GM23338 (cell line): Measurements from ENCODE around the gene GID4. TPM values are rescaled to one million over a fixed set of nuclear protein-coding genes. Genes with fewer than 3 reads are reported as not detected.

Experiments used
- ATAC-seq: fragments of 200-7000 bp; cut with Tn5 transposase; 3 replicates; pipeline ENCODE4 v1.9.1; 2020
- DNase-seq: peaks from one replicate; pipeline ENCODE4 v3.0.0-alpha.2; 2015; ENCODE audit warnings: low spot score
- H2AFZ ChIP-seq: fragments of 200-600 bp; sonication (generic); 2 replicates; pipeline ENCODE4 v1.8.0; 2016; ENCODE audit warnings: antibody characterized with exemption, mild to moderate bottlenecking, moderate library complexity
- H3F3A ChIP-seq: fragments of 200-600 bp; sonication (generic); replicated peaks from 2 replicates; pipeline ENCODE4 v1.8.0; 2017; ENCODE audit warnings: antibody characterized with exemption, mixed run types, low read depth
- H3K27ac ChIP-seq: fragments of 200-600 bp; sonication (generic); 2 replicates; pipeline ENCODE4 v1.6.1; 2016; ENCODE audit warnings: low read depth
- H3K27me3 ChIP-seq: fragments of 200-600 bp; sonication (generic); 2 replicates; pipeline ENCODE4 v1.8.0; 2016; ENCODE audit warnings: mild to moderate bottlenecking, mixed run types, moderate library complexity; ENCODE audit not compliant: insufficient read depth
- H3K36me3 ChIP-seq: fragments of 200-600 bp; sonication (generic); 2 replicates; pipeline ENCODE4 v1.8.0; 2016; ENCODE audit warnings: mild to moderate bottlenecking; ENCODE audit not compliant: insufficient read depth
- H3K4me1 ChIP-seq: fragments of 200-600 bp; sonication (generic); 2 replicates; pipeline ENCODE4 v1.8.0; 2016; ENCODE audit warnings: mild to moderate bottlenecking, moderate library complexity; ENCODE audit not compliant: insufficient read depth
- H3K4me2 ChIP-seq: fragments of 200-600 bp; sonication (generic); 2 replicates; pipeline ENCODE4 v1.7.1; 2017; ENCODE audit warnings: mixed run types
- H3K4me3 ChIP-seq: fragments of 200-600 bp; sonication (generic); 2 replicates; pipeline ENCODE4 v1.6.1; 2016; ENCODE audit warnings: mixed run types
- H3K79me2 ChIP-seq: fragments of 200-600 bp; sonication (generic); replicated peaks from 2 replicates; pipeline ENCODE4 v1.8.0; 2017; ENCODE audit warnings: mild to moderate bottlenecking; ENCODE audit not compliant: insufficient read depth
- H3K9me2 ChIP-seq: fragments of 200-600 bp; sonication (generic); 2 replicates; pipeline ENCODE4 v1.8.0; 2017; ENCODE audit not compliant: insufficient read depth
- H4K20me1 ChIP-seq: fragments of 200-600 bp; sonication (generic); replicated peaks from 2 replicates; pipeline ENCODE4 v1.8.0; 2017; ENCODE audit warnings: mild to moderate bottlenecking; ENCODE audit not compliant: insufficient read depth
- H3K27ac Mint-ChIP-seq: 2 replicates; pipeline ENCODE4 v1.8.0; 2020; ENCODE audit warnings: inconsistent platforms, mild to moderate bottlenecking, moderate library complexity, mixed read lengths
- H3K27me3 Mint-ChIP-seq: 3 replicates; pipeline ENCODE4 v1.8.0; 2022; ENCODE audit warnings: low read depth, mild to moderate bottlenecking, moderate library complexity, mixed read lengths, inconsistent platforms; ENCODE audit not compliant: insufficient read depth, poor library complexity
- H3K36me3 Mint-ChIP-seq: 3 replicates; pipeline ENCODE4 v1.8.0; 2021; ENCODE audit warnings: low read depth, mild to moderate bottlenecking, inconsistent platforms, moderate library complexity, mixed read lengths
- H3K4me1 Mint-ChIP-seq: 3 replicates; pipeline ENCODE4 v1.8.0; 2020; ENCODE audit warnings: mild to moderate bottlenecking, inconsistent platforms, mixed read lengths
- H3K4me3 Mint-ChIP-seq: 3 replicates; pipeline ENCODE4 v1.8.0; 2021; ENCODE audit warnings: moderate library complexity, mild to moderate bottlenecking, inconsistent platforms, mixed read lengths
- H3K9me3 Mint-ChIP-seq: 3 replicates; pipeline ENCODE4 v1.8.0; 2020; ENCODE audit warnings: moderate library complexity, mild to moderate bottlenecking, inconsistent platforms, mixed read lengths
- CREB1 ChIP-seq: fragments of 250-450 bp; sonication (Bioruptor Pico); IDR thresholded peaks from 2 replicates; pipeline ENCODE4 v1.5.0; 2020; ENCODE audit warnings: low read depth, mild to moderate bottlenecking, moderate library complexity
- EZH2 ChIP-seq: fragments of 200-600 bp; sonication (generic); IDR thresholded peaks from one replicate; pipeline ENCODE4 v1.8.0; 2017; ENCODE audit warnings: antibody characterized with exemption, mild to moderate bottlenecking, low read depth; ENCODE audit not compliant: unreplicated experiment
- JUNB ChIP-seq: IDR thresholded peaks from one replicate; pipeline ENCODE4 v1.6.1; 2016; ENCODE audit warnings: antibody characterized with exemption; ENCODE audit not compliant: unreplicated experiment
- STAT1 ChIP-seq: IDR thresholded peaks from one replicate; pipeline ENCODE4 v1.6.1; 2016; ENCODE audit warnings: antibody characterized with exemption; ENCODE audit not compliant: unreplicated experiment
- ZNF114 ChIP-seq: fragments of 250-450 bp; sonication (Bioruptor Pico); IDR thresholded peaks from 2 replicates; pipeline ENCODE4 v1.5.0; 2020; ENCODE audit warnings: mild to moderate bottlenecking, moderate library complexity
- ZNF331 ChIP-seq: fragments of 250-450 bp; sonication (Bioruptor Pico); IDR thresholded peaks from 2 replicates; pipeline ENCODE4 v1.5.0; 2020; ENCODE audit warnings: low read depth, mild to moderate bottlenecking, moderate library complexity
- polyA plus RNA-seq: library from polyadenylated mRNA; unstranded; fragments of >200 nt; fragmentation: Nextera tagmentation; extraction: Ambion mirVana; gene quantifications from 2 replicates; pipeline ENCODE4 v1.2.1, GENCODE V29; 2016
- total RNA-seq: library from RNA; depleted of rRNA; stranded (reverse); fragments of >200 nt; shearing (Covaris generic); gene quantifications from 2 replicates; pipeline ENCODE4 v1.2.3, GENCODE V29; 2014
- TF ChIP-seq, protein P1 (sequence below): fragments of 250-450 bp; sonication (Bioruptor Pico); IDR thresholded peaks from 2 replicates; pipeline ENCODE4 v1.5.0; 2020; ENCODE audit warnings: mild to moderate bottlenecking, moderate library complexity
- TF ChIP-seq, protein P2 (sequence below), 2 experiments: fragments of 200-600 bp in 1 of 2; sonication (generic) in 1 of 2; conservative IDR thresholded peaks; 2 replicates each; pipeline versions ENCODE4 v1.5.1 to v1.6.1; 2016 to 2017; ENCODE audit warnings: antibody characterized with exemption in 2 of 2, low read depth in 2 of 2, mild to moderate bottlenecking in 2 of 2, moderate library complexity in 1 of 2
- TF ChIP-seq, protein P3 (sequence below): IDR thresholded peaks from one replicate; pipeline ENCODE4 v1.6.1; 2018; ENCODE audit warnings: antibody characterized with exemption; ENCODE audit not compliant: unreplicated experiment

Gene GID4
- total and polyA plus RNA-seq, 2 experiments from 2014 or later = 6.3 to 11.2 TPM

DNA sequence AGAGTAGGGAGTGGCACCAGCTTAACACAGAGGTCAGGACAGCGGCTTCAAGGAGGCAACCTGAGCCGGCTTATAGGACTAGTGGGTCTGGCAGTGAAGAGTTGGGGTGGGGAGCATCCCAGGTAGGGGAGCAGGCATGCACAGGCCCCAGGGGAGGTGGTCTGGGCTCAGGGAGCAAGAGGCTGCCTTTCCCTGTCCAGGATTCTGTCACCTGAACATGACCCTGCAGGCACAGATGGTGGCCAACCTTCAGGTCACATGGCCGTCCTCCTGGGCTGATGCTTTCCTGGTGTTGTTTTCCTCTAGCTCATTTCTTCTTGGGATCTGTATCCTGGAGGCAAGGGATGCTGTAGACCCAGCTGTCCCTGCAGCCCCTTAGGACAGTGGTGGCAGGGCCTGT is 65.8 kb downstream of the GID4 start:
- no peak for TF ChIP-seq ZNF114 (CRISPR knock-in tag)
- no peaks in the 10 kb centered on the region for H3K9me2 ChIP-seq
- ATAC-seq (no peak), DNase-seq (no peak)
- H3K9me3 Mint-ChIP-seq = no peaks in the 10 kb centered on the region
- H3K27me3 ChIP-seq = no peaks in the 10 kb centered on the region
- H3K27ac ChIP-seq = no peak overlapping the region
- peaks cover 5% of the 10 kb centered on the region for H3K27me3 Mint-ChIP-seq
- no peaks in the 10 kb centered on the region for H3K36me3 ChIP-seq
- no peaks in the 10 kb centered on the region for H3K79me2 ChIP-seq
- no peak overlapping the region for H3K4me2 ChIP-seq
- H2AFZ ChIP-seq = no peak overlapping the region
- H3K36me3 Mint-ChIP-seq = peaks cover 6% of the 10 kb centered on the region
- H4K20me1 ChIP-seq = no peaks in the 10 kb centered on the region; the same call in 1 of the 2 replicates
- H3K4me3 ChIP-seq = no peak overlapping the region
- no peaks in the 10 kb centered on the region for H3F3A ChIP-seq
- no peak overlapping the region for H3K4me3 Mint-ChIP-seq
- H3K4me1 Mint-ChIP-seq = no peaks in the 10 kb centered on the region
- H3K27ac Mint-ChIP-seq = no peak overlapping the region
- no peaks in the 10 kb centered on the region for H3K4me1 ChIP-seq

DNA sequence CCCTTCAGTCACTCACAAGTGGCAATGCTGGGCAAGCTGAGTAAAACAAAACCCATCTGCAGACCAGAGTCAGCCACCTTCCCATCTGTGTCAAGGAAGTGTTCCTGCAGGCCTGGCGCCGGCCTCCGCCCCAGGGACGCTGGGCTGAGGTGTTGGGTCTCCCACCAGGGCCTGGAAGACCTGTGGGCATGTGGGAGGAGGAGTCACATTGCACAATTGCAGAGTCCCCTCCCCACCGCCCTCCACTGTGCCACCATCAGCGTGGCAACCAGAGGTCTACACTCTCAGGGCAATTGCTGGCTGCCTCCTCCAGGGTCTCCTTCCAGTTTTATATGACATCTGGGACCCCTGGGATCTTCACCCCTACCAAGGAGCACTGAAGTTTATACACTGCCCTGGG is 66.4 kb downstream of the GID4 start:
- no peaks in the 10 kb centered on the region for H3K79me2 ChIP-seq
- H3K27ac ChIP-seq = no peak overlapping the region
- no peaks in the 10 kb centered on the region for H3K4me1 ChIP-seq
- H3K36me3 ChIP-seq = no peaks in the 10 kb centered on the region
- H3K4me2 ChIP-seq = no peak overlapping the region
- Mint-ChIP-seq H3K27me3 (peaks cover 6% of the 10 kb centered on the region), H3K9me3 (no peaks in the 10 kb centered on the region), H3K36me3 (peaks cover 6% of the 10 kb centered on the region), H3K4me3 (no peak overlapping the region), H3K4me1 (no peaks in the 10 kb centered on the region), H3K27ac (no peak overlapping the region)
- no peak overlapping the region for H2AFZ ChIP-seq
- no peaks in the 10 kb centered on the region for H3K9me2 ChIP-seq
- no peak overlapping the region for H3K4me3 ChIP-seq
- TF ChIP-seq CREB1 (no peak), EZH2 (no peak), ZNF331 (no peak), ZNF114 (CRISPR knock-in tag) (no peak), STAT1 (no peak), JUNB (no peak)
- TF ChIP-seq, protein P1, sequence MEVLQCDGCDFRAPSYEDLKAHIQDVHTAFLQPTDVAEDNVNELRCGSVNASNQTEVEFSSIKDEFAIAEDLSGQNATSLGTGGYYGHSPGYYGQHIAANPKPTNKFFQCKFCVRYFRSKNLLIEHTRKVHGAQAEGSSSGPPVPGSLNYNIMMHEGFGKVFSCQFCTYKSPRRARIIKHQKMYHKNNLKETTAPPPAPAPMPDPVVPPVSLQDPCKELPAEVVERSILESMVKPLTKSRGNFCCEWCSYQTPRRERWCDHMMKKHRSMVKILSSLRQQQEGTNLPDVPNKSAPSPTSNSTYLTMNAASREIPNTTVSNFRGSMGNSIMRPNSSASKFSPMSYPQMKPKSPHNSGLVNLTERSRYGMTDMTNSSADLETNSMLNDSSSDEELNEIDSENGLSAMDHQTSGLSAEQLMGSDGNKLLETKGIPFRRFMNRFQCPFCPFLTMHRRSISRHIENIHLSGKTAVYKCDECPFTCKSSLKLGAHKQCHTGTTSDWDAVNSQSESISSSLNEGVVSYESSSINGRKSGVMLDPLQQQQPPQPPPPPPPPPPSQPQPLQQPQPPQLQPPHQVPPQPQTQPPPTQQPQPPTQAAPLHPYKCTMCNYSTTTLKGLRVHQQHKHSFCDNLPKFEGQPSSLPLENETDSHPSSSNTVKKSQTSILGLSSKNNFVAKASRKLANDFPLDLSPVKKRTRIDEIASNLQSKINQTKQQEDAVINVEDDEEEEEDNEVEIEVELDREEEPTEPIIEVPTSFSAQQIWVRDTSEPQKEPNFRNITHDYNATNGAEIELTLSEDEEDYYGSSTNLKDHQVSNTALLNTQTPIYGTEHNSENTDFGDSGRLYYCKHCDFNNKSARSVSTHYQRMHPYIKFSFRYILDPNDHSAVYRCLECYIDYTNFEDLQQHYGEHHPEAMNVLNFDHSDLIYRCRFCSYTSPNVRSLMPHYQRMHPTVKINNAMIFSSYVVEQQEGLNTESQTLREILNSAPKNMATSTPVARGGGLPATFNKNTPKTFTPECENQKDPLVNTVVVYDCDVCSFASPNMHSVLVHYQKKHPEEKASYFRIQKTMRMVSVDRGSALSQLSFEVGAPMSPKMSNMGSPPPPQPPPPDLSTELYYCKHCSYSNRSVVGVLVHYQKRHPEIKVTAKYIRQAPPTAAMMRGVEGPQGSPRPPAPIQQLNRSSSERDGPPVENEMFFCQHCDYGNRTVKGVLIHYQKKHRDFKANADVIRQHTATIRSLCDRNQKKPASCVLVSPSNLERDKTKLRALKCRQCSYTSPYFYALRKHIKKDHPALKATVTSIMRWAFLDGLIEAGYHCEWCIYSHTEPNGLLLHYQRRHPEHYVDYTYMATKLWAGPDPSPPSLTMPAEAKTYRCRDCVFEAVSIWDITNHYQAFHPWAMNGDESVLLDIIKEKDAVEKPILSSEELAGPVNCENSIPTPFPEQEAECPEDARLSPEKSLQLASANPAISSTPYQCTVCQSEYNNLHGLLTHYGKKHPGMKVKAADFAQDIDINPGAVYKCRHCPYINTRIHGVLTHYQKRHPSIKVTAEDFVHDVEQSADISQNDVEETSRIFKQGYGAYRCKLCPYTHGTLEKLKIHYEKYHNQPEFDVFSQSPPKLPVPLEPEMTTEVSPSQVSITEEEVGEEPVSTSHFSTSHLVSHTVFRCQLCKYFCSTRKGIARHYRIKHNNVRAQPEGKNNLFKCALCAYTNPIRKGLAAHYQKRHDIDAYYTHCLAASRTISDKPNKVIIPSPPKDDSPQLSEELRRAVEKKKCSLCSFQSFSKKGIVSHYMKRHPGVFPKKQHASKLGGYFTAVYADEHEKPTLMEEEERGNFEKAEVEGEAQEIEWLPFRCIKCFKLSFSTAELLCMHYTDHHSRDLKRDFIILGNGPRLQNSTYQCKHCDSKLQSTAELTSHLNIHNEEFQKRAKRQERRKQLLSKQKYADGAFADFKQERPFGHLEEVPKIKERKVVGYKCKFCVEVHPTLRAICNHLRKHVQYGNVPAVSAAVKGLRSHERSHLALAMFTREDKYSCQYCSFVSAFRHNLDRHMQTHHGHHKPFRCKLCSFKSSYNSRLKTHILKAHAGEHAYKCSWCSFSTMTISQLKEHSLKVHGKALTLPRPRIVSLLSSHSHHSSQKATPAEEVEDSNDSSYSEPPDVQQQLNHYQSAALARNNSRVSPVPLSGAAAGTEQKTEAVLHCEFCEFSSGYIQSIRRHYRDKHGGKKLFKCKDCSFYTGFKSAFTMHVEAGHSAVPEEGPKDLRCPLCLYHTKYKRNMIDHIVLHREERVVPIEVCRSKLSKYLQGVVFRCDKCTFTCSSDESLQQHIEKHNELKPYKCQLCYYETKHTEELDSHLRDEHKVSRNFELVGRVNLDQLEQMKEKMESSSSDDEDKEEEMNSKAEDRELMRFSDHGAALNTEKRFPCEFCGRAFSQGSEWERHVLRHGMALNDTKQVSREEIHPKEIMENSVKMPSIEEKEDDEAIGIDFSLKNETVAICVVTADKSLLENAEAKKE (CRISPR knock-in tag) = no peak
- TF ChIP-seq, protein P2, sequence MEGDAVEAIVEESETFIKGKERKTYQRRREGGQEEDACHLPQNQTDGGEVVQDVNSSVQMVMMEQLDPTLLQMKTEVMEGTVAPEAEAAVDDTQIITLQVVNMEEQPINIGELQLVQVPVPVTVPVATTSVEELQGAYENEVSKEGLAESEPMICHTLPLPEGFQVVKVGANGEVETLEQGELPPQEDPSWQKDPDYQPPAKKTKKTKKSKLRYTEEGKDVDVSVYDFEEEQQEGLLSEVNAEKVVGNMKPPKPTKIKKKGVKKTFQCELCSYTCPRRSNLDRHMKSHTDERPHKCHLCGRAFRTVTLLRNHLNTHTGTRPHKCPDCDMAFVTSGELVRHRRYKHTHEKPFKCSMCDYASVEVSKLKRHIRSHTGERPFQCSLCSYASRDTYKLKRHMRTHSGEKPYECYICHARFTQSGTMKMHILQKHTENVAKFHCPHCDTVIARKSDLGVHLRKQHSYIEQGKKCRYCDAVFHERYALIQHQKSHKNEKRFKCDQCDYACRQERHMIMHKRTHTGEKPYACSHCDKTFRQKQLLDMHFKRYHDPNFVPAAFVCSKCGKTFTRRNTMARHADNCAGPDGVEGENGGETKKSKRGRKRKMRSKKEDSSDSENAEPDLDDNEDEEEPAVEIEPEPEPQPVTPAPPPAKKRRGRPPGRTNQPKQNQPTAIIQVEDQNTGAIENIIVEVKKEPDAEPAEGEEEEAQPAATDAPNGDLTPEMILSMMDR (conservative IDR thresholded peaks at IDR 0.05; ENCODE audit: low read depth in 2 of 2) = no peak
- TF ChIP-seq, protein P3, sequence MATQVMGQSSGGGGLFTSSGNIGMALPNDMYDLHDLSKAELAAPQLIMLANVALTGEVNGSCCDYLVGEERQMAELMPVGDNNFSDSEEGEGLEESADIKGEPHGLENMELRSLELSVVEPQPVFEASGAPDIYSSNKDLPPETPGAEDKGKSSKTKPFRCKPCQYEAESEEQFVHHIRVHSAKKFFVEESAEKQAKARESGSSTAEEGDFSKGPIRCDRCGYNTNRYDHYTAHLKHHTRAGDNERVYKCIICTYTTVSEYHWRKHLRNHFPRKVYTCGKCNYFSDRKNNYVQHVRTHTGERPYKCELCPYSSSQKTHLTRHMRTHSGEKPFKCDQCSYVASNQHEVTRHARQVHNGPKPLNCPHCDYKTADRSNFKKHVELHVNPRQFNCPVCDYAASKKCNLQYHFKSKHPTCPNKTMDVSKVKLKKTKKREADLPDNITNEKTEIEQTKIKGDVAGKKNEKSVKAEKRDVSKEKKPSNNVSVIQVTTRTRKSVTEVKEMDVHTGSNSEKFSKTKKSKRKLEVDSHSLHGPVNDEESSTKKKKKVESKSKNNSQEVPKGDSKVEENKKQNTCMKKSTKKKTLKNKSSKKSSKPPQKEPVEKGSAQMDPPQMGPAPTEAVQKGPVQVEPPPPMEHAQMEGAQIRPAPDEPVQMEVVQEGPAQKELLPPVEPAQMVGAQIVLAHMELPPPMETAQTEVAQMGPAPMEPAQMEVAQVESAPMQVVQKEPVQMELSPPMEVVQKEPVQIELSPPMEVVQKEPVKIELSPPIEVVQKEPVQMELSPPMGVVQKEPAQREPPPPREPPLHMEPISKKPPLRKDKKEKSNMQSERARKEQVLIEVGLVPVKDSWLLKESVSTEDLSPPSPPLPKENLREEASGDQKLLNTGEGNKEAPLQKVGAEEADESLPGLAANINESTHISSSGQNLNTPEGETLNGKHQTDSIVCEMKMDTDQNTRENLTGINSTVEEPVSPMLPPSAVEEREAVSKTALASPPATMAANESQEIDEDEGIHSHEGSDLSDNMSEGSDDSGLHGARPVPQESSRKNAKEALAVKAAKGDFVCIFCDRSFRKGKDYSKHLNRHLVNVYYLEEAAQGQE = no peak
- no peaks in the 10 kb centered on the region for H3F3A ChIP-seq
- no peak for ATAC-seq
- H4K20me1 ChIP-seq = no peaks in the 10 kb centered on the region; the same call in 1 of the 2 replicates
- no peaks in the 10 kb centered on the region for H3K27me3 ChIP-seq
- DNase-seq = no peak
